Measurements from ENCODE around the gene CLDN15.

Gene CLDN15

GRCh38 chr7:101241443-101242349 is 4.1 kb upstream of the CLDN15 start:
- H3K4me3 ChIP-seq (ENCODE audit: low read length), result no peak overlapping the region
- DNase-seq (ENCODE audit: low read depth), result no peak
- TF ChIP-seq CTCF (conservative IDR thresholded peaks at IDR 0.05; ENCODE audit: low read length), result no peak

- H3K4me3 ChIP-seq (ENCODE audit: low read length), result no peak overlapping the region
- TF ChIP-seq CTCF (conservative IDR thresholded peaks at IDR 0.05; ENCODE audit: low read length), result no peak
- DNase-seq (ENCODE audit: low read depth), result no peak
Measured at GRCh38 chr7:101241015-101241363, 3.4 kb upstream of the CLDN15 start.

DNA sequence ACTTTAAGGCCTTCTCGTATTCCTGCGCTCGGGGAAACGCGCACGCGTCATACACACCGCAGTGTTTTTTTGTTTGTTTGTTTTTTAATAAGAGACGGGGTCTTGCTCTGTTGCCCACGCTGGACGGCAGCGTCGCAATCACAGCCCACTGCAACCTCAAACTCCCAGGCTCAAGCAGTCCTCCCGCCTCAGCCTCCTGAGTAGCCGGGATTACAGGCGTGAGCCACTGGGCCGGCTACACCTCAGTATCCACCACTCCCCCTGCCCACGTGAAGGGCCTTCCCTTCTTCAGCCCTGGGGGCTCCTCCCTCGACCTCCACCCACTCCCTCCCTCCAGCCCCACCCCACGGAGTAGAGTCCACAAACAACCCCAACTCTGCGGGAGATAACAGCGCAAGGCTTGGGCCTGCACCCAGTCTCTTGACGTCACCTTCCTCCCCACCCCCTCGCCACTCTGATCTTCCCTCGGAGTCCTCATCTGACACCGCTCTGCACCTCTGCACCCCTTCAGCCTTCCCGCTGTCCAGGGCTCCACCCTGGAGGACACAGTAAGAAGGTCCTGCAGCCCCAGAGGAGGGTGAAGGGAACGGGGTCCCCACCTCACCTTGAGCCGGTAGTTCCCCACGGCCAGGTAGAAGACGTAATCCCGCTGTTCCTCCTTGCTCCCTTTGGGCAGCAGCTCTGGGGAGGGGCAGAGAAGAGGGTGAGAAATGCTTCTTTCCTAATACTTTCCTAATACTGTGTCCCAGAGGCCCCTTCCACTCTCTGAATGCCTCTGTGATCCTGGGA is 2.8 kb upstream of the CLDN15 start:
- no peak for TF ChIP-seq CTCF (conservative IDR thresholded peaks at IDR 0.05; ENCODE audit: low read length)
- DNase-seq (ENCODE audit: low read depth), result no peak
- H3K4me3 ChIP-seq (ENCODE audit: low read length), result no peak overlapping the region

- TF ChIP-seq CTCF (conservative IDR thresholded peaks at IDR 0.05; ENCODE audit: low read length), result no peak
- no peak overlapping the region for H3K4me3 ChIP-seq (ENCODE audit: low read length)
- no peak for DNase-seq (ENCODE audit: low read depth)
Measured at GRCh38 chr7:101239951-101240220, 2.3 kb upstream of the CLDN15 start.

DNA sequence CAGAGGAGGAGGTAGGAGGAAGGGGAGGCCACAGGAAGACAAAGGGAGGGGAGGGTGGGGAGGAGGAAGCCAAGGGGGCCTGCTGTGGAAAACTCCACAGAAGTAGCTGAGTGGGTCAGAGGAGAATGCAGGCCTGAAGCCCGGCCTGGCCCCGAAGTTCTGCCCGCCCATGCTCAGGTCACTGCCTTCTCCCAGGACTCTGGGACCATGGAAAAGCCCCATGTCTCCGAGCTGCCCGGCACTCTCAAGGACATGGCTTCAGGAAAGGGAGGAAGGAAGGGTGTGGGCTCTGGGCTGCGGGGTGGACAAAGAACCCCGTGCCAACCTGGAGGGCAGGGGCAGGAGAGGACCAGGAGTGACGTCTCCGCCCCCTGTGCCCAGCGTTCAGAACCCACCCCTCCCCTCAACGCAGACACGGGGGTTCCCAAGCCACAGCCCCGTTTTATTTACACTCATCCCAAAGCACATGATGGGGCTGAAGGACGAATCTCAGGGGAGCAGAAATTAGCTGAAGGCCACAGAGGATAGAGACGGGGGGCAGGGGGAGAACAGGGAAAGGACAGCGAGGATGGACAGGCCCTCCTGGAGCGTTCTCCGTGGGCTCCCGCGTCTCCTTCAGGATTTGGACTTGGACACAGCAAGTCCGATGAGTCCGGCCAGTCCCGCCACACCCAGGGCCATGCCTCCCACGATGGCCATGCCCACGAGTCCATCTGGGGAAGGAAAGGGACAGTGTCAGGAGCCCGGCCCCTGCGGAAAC is 1.8 kb upstream of the CLDN15 start:
- no peak overlapping the region for H3K4me3 ChIP-seq (ENCODE audit: low read length)
- no peak for TF ChIP-seq CTCF (conservative IDR thresholded peaks at IDR 0.05; ENCODE audit: low read length)
- no peak for DNase-seq (ENCODE audit: low read depth)

GRCh38 chr7:101238226-101239182 is 902 bp upstream of the CLDN15 start:
- no peak overlapping the region for H3K4me3 ChIP-seq (ENCODE audit: low read length)
- DNase-seq (ENCODE audit: low read depth), result no peak
- TF ChIP-seq CTCF (conservative IDR thresholded peaks at IDR 0.05; ENCODE audit: low read length), result no peak

All from AG10803 (cell line).